HCT116 (cell line): ENCODE results near the gene ROR2. TPM values are rescaled to one million over a fixed set of nuclear protein-coding genes. Genes with fewer than 3 reads are reported as not detected.

Experiments used
- ATAC-seq: fragments of 200-7000 bp; cut with Tn5 transposase; 2 replicates; pipeline ENCODE4 v1.9.1; 2020; ENCODE audit warnings: mild to moderate bottlenecking, moderate library complexity
- BruUV-seq: library from RNA; stranded (reverse); fragments of 400-500 nt; replicated peaks from 2 replicates; lab custom pipeline; 2021; lab: Mats Ljungman, UMichigan
- CTCF ChIA-PET: fragments of 300-600 bp; sonication (Branson Sonifier 250); formaldehyde crosslinking; loops from one replicate; lab custom pipeline; 2021; ENCODE audit warnings: antibody characterized with exemption; lab: Charles Lee
- POLR2A ChIA-PET: fragments of 300-600, 350-600 bp; sonication (Branson Sonifier 250); formaldehyde crosslinking; loops from one replicate; lab custom pipeline; 2021; ENCODE audit warnings: antibody characterized with exemption; lab: Charles Lee
- RAD21 ChIA-PET, 2 experiments: fragments of 300-600 bp; sonication (Branson Sonifier 250); formaldehyde crosslinking; loops; one replicate each; lab custom pipeline; 2023; ENCODE audit warnings: low total read pairs in 2 of 2; ENCODE audit not compliant: uncharacterized antibody in 2 of 2, unreplicated experiment in 2 of 2, low non-redundant PET in 1 of 2; lab: Charles Lee
- DNase-seq: peaks from one replicate; pipeline ENCODE4 v3.0.0-alpha.2; 2010; ENCODE audit warnings: low read depth, low spot score
- H2AFZ ChIP-seq: fragments of 200-600 bp; shearing (Covaris generic), sonication (generic); 2 replicates; pipeline ENCODE4 v1.6.1; 2017; ENCODE audit warnings: low read depth, mixed run types, mixed read lengths, antibody characterized with exemption, low read length; ENCODE audit not compliant: poor library complexity, severe bottlenecking
- H3K27ac ChIP-seq: 2 replicates; pipeline ENCODE4 v1.5.1; 2012; ENCODE audit warnings: low read depth, low read length
- H3K27me3 ChIP-seq: fragments of 200-600 bp; sonication (generic); 2 replicates; pipeline ENCODE4 v1.6.1; 2016; ENCODE audit warnings: mixed run types, low read length, mixed read lengths; ENCODE audit not compliant: insufficient read depth
- H3K36me3 ChIP-seq, 2 experiments: fragments of 200-500 bp in 1 of 2; fragments of 200-600 bp in 1 of 2; sonication (Bioruptor generic) in 1 of 2; sonication (generic) in 1 of 2; 2 replicates each; pipeline versions ENCODE4 v1.5.1 to v1.6.1; 2014 to 2016; ENCODE audit warnings: low read length in 2 of 2, inconsistent platforms in 1 of 2, mixed read lengths in 1 of 2, mixed run types in 1 of 2; ENCODE audit not compliant: insufficient read depth in 2 of 2, control insufficient read depth in 1 of 2
- H3K4me1 ChIP-seq, 2 experiments: fragments of 200-600 bp in 1 of 2; sonication (generic) in 1 of 2; 2 replicates each; pipeline versions ENCODE4 v1.5.1 to v1.6.1; 2012 to 2017; ENCODE audit warnings: low read length in 2 of 2, inconsistent platforms in 1 of 2, mild to moderate bottlenecking in 1 of 2, mixed read lengths in 1 of 2, mixed run types in 1 of 2, moderate library complexity in 1 of 2; ENCODE audit not compliant: insufficient read depth in 2 of 2, control insufficient read depth in 1 of 2
- H3K4me2 ChIP-seq: fragments of 200-600 bp; sonication (generic); 2 replicates; pipeline ENCODE4 v1.6.1; 2017; ENCODE audit warnings: mixed run types, low read length, mixed read lengths
- H3K4me3 ChIP-seq, 2 experiments: fragments of 200-600 bp in 1 of 2; sonication (generic) in 1 of 2; replicated peaks in 1 of 2; 2 replicates each; pipeline ENCODE4 v1.5.1; 2011 to 2016; ENCODE audit warnings: low read length in 2 of 2, control low read depth in 1 of 2, low read depth in 1 of 2, mild to moderate bottlenecking in 1 of 2, mixed read lengths in 1 of 2, mixed run types in 1 of 2
- H3K79me2 ChIP-seq: fragments of 200-600 bp; sonication (generic); 2 replicates; pipeline ENCODE4 v1.6.1; 2017; ENCODE audit warnings: mild to moderate bottlenecking, mixed run types, low read length, moderate library complexity, mixed read lengths; ENCODE audit not compliant: insufficient read depth
- H3K9ac ChIP-seq: fragments of 200-600 bp; sonication (generic); 2 replicates; pipeline ENCODE4 v1.6.1; 2016; ENCODE audit warnings: low read length, mixed read lengths
- H3K9me2 ChIP-seq: fragments of 200-600 bp; sonication (generic), shearing (Covaris generic); 2 replicates; pipeline ENCODE4 v1.6.1; 2017; ENCODE audit warnings: mixed run types, mild to moderate bottlenecking, moderate library complexity; ENCODE audit not compliant: insufficient read depth
- H3K9me3 ChIP-seq, 2 experiments: fragments of 200-500 bp in 1 of 2; fragments of 200-600 bp in 1 of 2; sonication (Bioruptor generic) in 1 of 2; sonication (generic) in 1 of 2; 2 replicates each; pipeline ENCODE4 v1.6.1; 2014 to 2017; ENCODE audit warnings: low read length in 2 of 2, mixed read lengths in 2 of 2, inconsistent platforms in 1 of 2, low read depth in 1 of 2, mild to moderate bottlenecking in 1 of 2, mixed run types in 1 of 2, moderate library complexity in 1 of 2; ENCODE audit not compliant: control insufficient read depth in 1 of 2, insufficient read depth in 1 of 2
- H4K20me1 ChIP-seq: fragments of 200-600 bp; sonication (generic), shearing (Covaris generic); 2 replicates; pipeline ENCODE4 v1.6.1; 2017; ENCODE audit warnings: mixed run types, mild to moderate bottlenecking, moderate library complexity; ENCODE audit not compliant: insufficient read depth
- CBX3 ChIP-seq: IDR thresholded peaks from 2 replicates; pipeline ENCODE4 v1.6.1; 2012; ENCODE audit warnings: low read depth
- CEBPB ChIP-seq: IDR thresholded peaks from 2 replicates; pipeline ENCODE4 v1.6.1; 2012; ENCODE audit warnings: low read depth
- EZH2 ChIP-seq: fragments of 200-600 bp; sonication (generic); IDR thresholded peaks from 2 replicates; pipeline ENCODE4 v1.6.1; 2017; ENCODE audit warnings: antibody characterized with exemption, mixed run types
- FOSL1 ChIP-seq: IDR thresholded peaks from 2 replicates; pipeline ENCODE4 v1.6.1; 2012; ENCODE audit warnings: low read depth
- JUND ChIP-seq: IDR thresholded peaks from 2 replicates; pipeline ENCODE4 v1.6.1; 2012
- POLR2A ChIP-seq: IDR thresholded peaks from 2 replicates; pipeline ENCODE4 v1.7.0; 2011; ENCODE audit warnings: borderline replicate concordance; ENCODE audit not compliant: insufficient read depth, insufficient read length; ENCODE audit errors: extremely low read depth
- POLR2AphosphoS5 ChIP-seq: IDR thresholded peaks from 2 replicates; pipeline ENCODE4 v1.6.1; 2011; ENCODE audit warnings: mild to moderate bottlenecking, low read depth, low read length, moderate library complexity
- RAD21 ChIP-seq: IDR thresholded peaks from 2 replicates; pipeline ENCODE4 v1.6.1; 2012; ENCODE audit warnings: low read depth, mild to moderate bottlenecking
- SIN3A ChIP-seq: IDR thresholded peaks from 2 replicates; pipeline ENCODE4 v1.6.1; 2012; ENCODE audit warnings: low read depth
- SP1 ChIP-seq: IDR thresholded peaks from 2 replicates; pipeline ENCODE4 v1.6.1; 2012; ENCODE audit warnings: low read depth
- SRF ChIP-seq: IDR thresholded peaks from 2 replicates; pipeline ENCODE4 v1.6.1; 2012; ENCODE audit warnings: low read depth
- TCF7L2 ChIP-seq: IDR thresholded peaks from 2 replicates; pipeline ENCODE4 v1.7.0; 2011; ENCODE audit warnings: borderline replicate concordance, inconsistent platforms; ENCODE audit not compliant: insufficient read depth, insufficient read length; ENCODE audit errors: extremely low read depth
- ZFX ChIP-seq: fragments of 450-650 bp; IDR thresholded peaks from 2 replicates; pipeline ENCODE4 v1.6.1; 2017
- ZNF274 ChIP-seq: fragments of 200-500 bp; sonication (Bioruptor generic); IDR thresholded peaks from 2 replicates; pipeline ENCODE4 v1.6.1; 2014; ENCODE audit warnings: mild to moderate bottlenecking, low read depth, low read length, inconsistent platforms
- intact Hi-C: fragments of 100-400 bp; cut with micrococcal nuclease; formaldehyde crosslinking; loops from 2 replicates; pipeline ENCODE4 v1.10.0; 2022
- total RNA-seq: library from RNA; stranded (reverse); gene quantifications from one replicate; pipeline ENCODE4 v1.2.1, GENCODE V29; 2021; ENCODE audit not compliant: unreplicated experiment
- TF ChIP-seq, protein P1 (sequence below): IDR thresholded peaks from 2 replicates; pipeline ENCODE4 v1.6.1; 2012
- TF ChIP-seq, protein P2 (sequence below): IDR thresholded peaks from 2 replicates; pipeline ENCODE4 v1.6.1; 2012; ENCODE audit warnings: low read depth
- TF ChIP-seq, protein P3 (sequence below): IDR thresholded peaks from 2 replicates; pipeline ENCODE4 v1.6.1; 2011; ENCODE audit warnings: mild to moderate bottlenecking, low read length, moderate library complexity; ENCODE audit not compliant: insufficient replicate concordance; ENCODE audit errors: extremely low read depth
- TF ChIP-seq, protein P4 (sequence below): IDR thresholded peaks from 2 replicates; pipeline ENCODE4 v1.6.1; 2012

Gene ROR2
- total RNA-seq, 1 experiment from 2014 or later: 15.7 TPM

DNA sequence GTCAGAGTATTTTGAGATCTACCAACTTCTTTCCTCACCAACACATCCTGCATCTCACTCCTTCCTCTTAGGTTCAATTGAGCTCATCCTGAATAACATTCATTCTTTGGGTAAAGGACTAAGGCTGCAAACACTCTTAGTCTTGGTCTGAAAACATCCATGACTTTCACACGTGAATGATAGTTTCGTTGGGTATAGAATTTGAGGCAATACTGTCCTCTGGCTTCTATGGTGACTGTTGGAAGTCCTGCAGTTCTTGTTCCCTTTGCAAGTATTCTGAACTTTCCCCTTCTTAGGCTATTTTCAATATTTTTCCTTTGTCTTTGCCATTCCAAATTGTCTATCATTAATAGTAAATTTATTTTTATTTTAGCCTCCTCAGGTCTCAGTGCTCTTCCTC lies 185.4 kb downstream of the ROR2 start:
- DNase-seq (no peak), ATAC-seq (no peak)
- Histone ChIP-seq H3K27me3 (no peaks in the 10 kb centered on the region), H3K9me3 (peaks cover 10 to 14% of the 10 kb centered on the region in 2 experiments; a peak in 2 of 4 replicates), H3K4me1 (no peaks in the 10 kb centered on the region), H3K36me3 (no peaks in the 10 kb centered on the region), H3K27ac (no peak overlapping the region), H2AFZ (no peak overlapping the region), H3K9ac (no peak overlapping the region), H3K79me2 (no peaks in the 10 kb centered on the region), H3K4me2 (no peak overlapping the region), H4K20me1 (no peaks in the 10 kb centered on the region), H3K4me3 (no peak overlapping the region), H3K9me2 (no peaks in the 10 kb centered on the region)
- BruUV-seq: no TSS peak
- TF ChIP-seq, protein P1, sequence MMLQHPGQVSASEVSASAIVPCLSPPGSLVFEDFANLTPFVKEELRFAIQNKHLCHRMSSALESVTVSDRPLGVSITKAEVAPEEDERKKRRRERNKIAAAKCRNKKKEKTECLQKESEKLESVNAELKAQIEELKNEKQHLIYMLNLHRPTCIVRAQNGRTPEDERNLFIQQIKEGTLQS: no peak
- TF ChIP-seq POLR2AphosphoS5 (no peak), POLR2A (no peak), SRF (no peak), SIN3A (no peak), RAD21 (no peak), ZNF274 (no peak), JUND (no peak), CEBPB (no peak), EZH2 (no peak), SP1 (no peak), ZFX (no peak), CBX3 (no peak), TCF7L2 (no peak), FOSL1 (no peak)
- TF ChIP-seq, protein P2, sequence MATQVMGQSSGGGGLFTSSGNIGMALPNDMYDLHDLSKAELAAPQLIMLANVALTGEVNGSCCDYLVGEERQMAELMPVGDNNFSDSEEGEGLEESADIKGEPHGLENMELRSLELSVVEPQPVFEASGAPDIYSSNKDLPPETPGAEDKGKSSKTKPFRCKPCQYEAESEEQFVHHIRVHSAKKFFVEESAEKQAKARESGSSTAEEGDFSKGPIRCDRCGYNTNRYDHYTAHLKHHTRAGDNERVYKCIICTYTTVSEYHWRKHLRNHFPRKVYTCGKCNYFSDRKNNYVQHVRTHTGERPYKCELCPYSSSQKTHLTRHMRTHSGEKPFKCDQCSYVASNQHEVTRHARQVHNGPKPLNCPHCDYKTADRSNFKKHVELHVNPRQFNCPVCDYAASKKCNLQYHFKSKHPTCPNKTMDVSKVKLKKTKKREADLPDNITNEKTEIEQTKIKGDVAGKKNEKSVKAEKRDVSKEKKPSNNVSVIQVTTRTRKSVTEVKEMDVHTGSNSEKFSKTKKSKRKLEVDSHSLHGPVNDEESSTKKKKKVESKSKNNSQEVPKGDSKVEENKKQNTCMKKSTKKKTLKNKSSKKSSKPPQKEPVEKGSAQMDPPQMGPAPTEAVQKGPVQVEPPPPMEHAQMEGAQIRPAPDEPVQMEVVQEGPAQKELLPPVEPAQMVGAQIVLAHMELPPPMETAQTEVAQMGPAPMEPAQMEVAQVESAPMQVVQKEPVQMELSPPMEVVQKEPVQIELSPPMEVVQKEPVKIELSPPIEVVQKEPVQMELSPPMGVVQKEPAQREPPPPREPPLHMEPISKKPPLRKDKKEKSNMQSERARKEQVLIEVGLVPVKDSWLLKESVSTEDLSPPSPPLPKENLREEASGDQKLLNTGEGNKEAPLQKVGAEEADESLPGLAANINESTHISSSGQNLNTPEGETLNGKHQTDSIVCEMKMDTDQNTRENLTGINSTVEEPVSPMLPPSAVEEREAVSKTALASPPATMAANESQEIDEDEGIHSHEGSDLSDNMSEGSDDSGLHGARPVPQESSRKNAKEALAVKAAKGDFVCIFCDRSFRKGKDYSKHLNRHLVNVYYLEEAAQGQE: no peak
- TF ChIP-seq, protein P3, sequence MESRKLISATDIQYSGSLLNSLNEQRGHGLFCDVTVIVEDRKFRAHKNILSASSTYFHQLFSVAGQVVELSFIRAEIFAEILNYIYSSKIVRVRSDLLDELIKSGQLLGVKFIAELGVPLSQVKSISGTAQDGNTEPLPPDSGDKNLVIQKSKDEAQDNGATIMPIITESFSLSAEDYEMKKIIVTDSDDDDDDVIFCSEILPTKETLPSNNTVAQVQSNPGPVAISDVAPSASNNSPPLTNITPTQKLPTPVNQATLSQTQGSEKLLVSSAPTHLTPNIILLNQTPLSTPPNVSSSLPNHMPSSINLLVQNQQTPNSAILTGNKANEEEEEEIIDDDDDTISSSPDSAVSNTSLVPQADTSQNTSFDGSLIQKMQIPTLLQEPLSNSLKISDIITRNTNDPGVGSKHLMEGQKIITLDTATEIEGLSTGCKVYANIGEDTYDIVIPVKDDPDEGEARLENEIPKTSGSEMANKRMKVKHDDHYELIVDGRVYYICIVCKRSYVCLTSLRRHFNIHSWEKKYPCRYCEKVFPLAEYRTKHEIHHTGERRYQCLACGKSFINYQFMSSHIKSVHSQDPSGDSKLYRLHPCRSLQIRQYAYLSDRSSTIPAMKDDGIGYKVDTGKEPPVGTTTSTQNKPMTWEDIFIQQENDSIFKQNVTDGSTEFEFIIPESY: no peak
- TF ChIP-seq, protein P4, sequence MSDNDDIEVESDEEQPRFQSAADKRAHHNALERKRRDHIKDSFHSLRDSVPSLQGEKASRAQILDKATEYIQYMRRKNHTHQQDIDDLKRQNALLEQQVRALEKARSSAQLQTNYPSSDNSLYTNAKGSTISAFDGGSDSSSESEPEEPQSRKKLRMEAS: no peak
- CTCF ChIA-PET: no interaction called here
- intact Hi-C loops: no loop called here
- RAD21 ChIA-PET: no interaction called here
- POLR2A ChIA-PET: no interaction called here
